ENCODE results near the gene CACNA1I. TPM values are rescaled to one million over a fixed set of nuclear protein-coding genes. Genes with fewer than 3 reads are reported as not detected.

Gene CACNA1I
- total RNA-seq, 1 donor from 2014 or later = 0.41 TPM

- H3K4me3 Mint-ChIP-seq (ENCODE audit: low read depth) = no peak overlapping the region
- no peak for DNase-seq (ENCODE audit: low spot score, unreplicated experiment)
- H3K27ac Mint-ChIP-seq = no peak overlapping the region
- H3K27me3 Mint-ChIP-seq = peaks cover 12% of the 10 kb centered on the region
- H3K36me3 Mint-ChIP-seq (ENCODE audit: insufficient read depth) = no peaks in the 10 kb centered on the region
- peaks cover 27% of the 10 kb centered on the region for H3K4me1 Mint-ChIP-seq (ENCODE audit: low read depth)
- H3K9me3 Mint-ChIP-seq (ENCODE audit: low read depth) = no peaks in the 10 kb centered on the region
- TF ChIP-seq CTCF (IDR thresholded peaks at IDR 0.05; ENCODE audit: unreplicated experiment) = no peak
Measured at GRCh38 chr22:39715778-39716495, 145.4 kb downstream of the CACNA1I start.

- peaks cover 27% of the 10 kb centered on the region for H3K4me1 Mint-ChIP-seq (ENCODE audit: low read depth)
- no peak for TF ChIP-seq CTCF (IDR thresholded peaks at IDR 0.05; ENCODE audit: unreplicated experiment)
- H3K36me3 Mint-ChIP-seq (ENCODE audit: insufficient read depth) = no peaks in the 10 kb centered on the region
- no peak overlapping the region for H3K4me3 Mint-ChIP-seq (ENCODE audit: low read depth)
- H3K27ac Mint-ChIP-seq = no peak overlapping the region
- H3K9me3 Mint-ChIP-seq (ENCODE audit: low read depth) = no peaks in the 10 kb centered on the region
- peaks cover 10% of the 10 kb centered on the region for H3K27me3 Mint-ChIP-seq
- no peak for DNase-seq (ENCODE audit: low spot score, unreplicated experiment)
Measured at GRCh38 chr22:39716534-39716933, 146.0 kb downstream of the CACNA1I start.

- H3K27me3 Mint-ChIP-seq = peaks cover 10% of the 10 kb centered on the region
- H3K4me1 Mint-ChIP-seq (ENCODE audit: low read depth) = peaks cover 27% of the 10 kb centered on the region
- no peak overlapping the region for H3K4me3 Mint-ChIP-seq (ENCODE audit: low read depth)
- no peaks in the 10 kb centered on the region for H3K9me3 Mint-ChIP-seq (ENCODE audit: low read depth)
- no peak for DNase-seq (ENCODE audit: low spot score, unreplicated experiment)
- no peak for TF ChIP-seq CTCF (IDR thresholded peaks at IDR 0.05; ENCODE audit: unreplicated experiment)
- H3K36me3 Mint-ChIP-seq (ENCODE audit: insufficient read depth) = no peaks in the 10 kb centered on the region
- H3K27ac Mint-ChIP-seq = no peak overlapping the region
Measured at GRCh38 chr22:39717099-39717498, 146.5 kb downstream of the CACNA1I start.

- H3K4me3 Mint-ChIP-seq (ENCODE audit: low read depth) = no peak overlapping the region
- H3K27me3 Mint-ChIP-seq = peaks cover 10% of the 10 kb centered on the region
- H3K9me3 Mint-ChIP-seq (ENCODE audit: low read depth) = no peaks in the 10 kb centered on the region
- no peaks in the 10 kb centered on the region for H3K36me3 Mint-ChIP-seq (ENCODE audit: insufficient read depth)
- no peak overlapping the region for H3K27ac Mint-ChIP-seq
- no peak for DNase-seq (ENCODE audit: low spot score, unreplicated experiment)
- TF ChIP-seq CTCF (IDR thresholded peaks at IDR 0.05; ENCODE audit: unreplicated experiment) = no peak
- peaks cover 22% of the 10 kb centered on the region for H3K4me1 Mint-ChIP-seq (ENCODE audit: low read depth)
Measured at GRCh38 chr22:39718206-39718605, 147.7 kb downstream of the CACNA1I start.

- no peak for DNase-seq (ENCODE audit: low spot score, unreplicated experiment)
- Mint-ChIP-seq H3K27me3 (peaks cover 12% of the 10 kb centered on the region), H3K36me3 (ENCODE audit: insufficient read depth) (no peaks in the 10 kb centered on the region), H3K27ac (no peak overlapping the region), H3K4me1 (ENCODE audit: low read depth) (peaks cover 19% of the 10 kb centered on the region), H3K4me3 (ENCODE audit: low read depth) (no peak overlapping the region), H3K9me3 (ENCODE audit: low read depth) (no peaks in the 10 kb centered on the region)
- TF ChIP-seq CTCF (IDR thresholded peaks at IDR 0.05; ENCODE audit: unreplicated experiment) = no peak
Measured at GRCh38 chr22:39718921-39719475, 148.4 kb downstream of the CACNA1I start.

All from progenitor cell of endocrine pancreas (in vitro differentiated cells).